Epithelial cell of esophagus (primary cell): ENCODE results near the gene SPINK8.
A peak's percentile ranks its signal among the peaks of the same experiment; 100 is the strongest.

Experiments used
- DNase-seq: peaks from one replicate; pipeline ENCODE4 v3.0.0; 2010; ENCODE audit warnings: low read depth
- H3K4me3 ChIP-seq: 2 replicates; pipeline ENCODE4 v1.5.1; 2011; ENCODE audit warnings: mild to moderate bottlenecking, low read length, control low read depth
- CTCF ChIP-seq: IDR thresholded peaks from 2 replicates; pipeline ENCODE4 v1.5.1; 2011; ENCODE audit warnings: low read depth, mild to moderate bottlenecking, low read length, control low read depth, inconsistent platforms; ENCODE audit not compliant: insufficient read depth; ENCODE audit errors: missing control alignments

The SPINK8 gene

GRCh38 chr3:48301800-48302166 is 31.7 kb downstream of the SPINK8 start:
- H3K4me3 ChIP-seq: peak overlapping the region; percentile 82
- peak; percentile 59 for DNase-seq
- no peak for TF ChIP-seq CTCF

- TF ChIP-seq CTCF: no peak
- peak within 1 kb of the TSS; percentile 82 for H3K4me3 ChIP-seq
- peak; percentile 94 for DNase-seq
Measured at GRCh38 chr3:48301020-48301799, 32.3 kb downstream of the SPINK8 start, which contains the start of gene NME6. Gene NME6 (minus strand): TSS chr3:48301367.

GRCh38 chr3:48299746-48300712 is 33.4 kb downstream of the SPINK8 start:
- peak overlapping the region; percentile 82 for H3K4me3 ChIP-seq
- peak; percentile 11 for DNase-seq
- no peak for TF ChIP-seq CTCF

GRCh38 chr3:48297111-48297810 is 36.2 kb downstream of the SPINK8 start:
- no peak overlapping the region for H3K4me3 ChIP-seq
- no peak for TF ChIP-seq CTCF
- no peak for DNase-seq

GRCh38 chr3:48296699-48297098 is 36.8 kb downstream of the SPINK8 start:
- no peak for DNase-seq
- TF ChIP-seq CTCF: no peak
- H3K4me3 ChIP-seq: no peak overlapping the region

- no peak for DNase-seq
- H3K4me3 ChIP-seq: no peak overlapping the region
- no peak for TF ChIP-seq CTCF
Measured at GRCh38 chr3:48294611-48295263, 38.7 kb downstream of the SPINK8 start.
